ENCODE data around the gene NOL6.
"Not testable (repeated sequence)": the region's sequence is repeated elsewhere in the genome, so short reads cannot be mapped to it uniquely, and the experiment has no call there.

DNA sequence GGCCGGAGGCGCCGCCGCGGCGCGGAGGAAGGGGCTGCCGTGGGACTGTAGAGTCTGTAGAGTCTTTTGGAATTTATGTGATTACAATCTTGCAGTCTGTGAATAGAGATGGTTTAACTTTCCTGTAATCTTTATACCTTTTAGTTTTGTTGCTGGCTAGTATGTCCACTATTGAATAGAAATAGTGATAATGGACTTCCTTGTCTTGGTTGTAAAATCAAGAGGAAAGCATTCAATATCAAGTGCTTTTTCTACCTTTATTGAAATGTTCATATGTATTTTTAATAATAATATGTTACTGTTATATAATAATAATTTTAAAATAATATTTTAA is 37.4 kb upstream of the NOL6 start:
- TF ChIP-seq EZH2 (IDR thresholded peaks at IDR 0.05; ENCODE audit: borderline replicate concordance, insufficient read depth, low read length, poor library complexity, severe bottlenecking); POLR2AphosphoS5 (IDR thresholded peaks at IDR 0.05); SMC3 (conservative IDR thresholded peaks at IDR 0.05; ENCODE audit: poor library complexity); RAD21 (conservative IDR thresholded peaks at IDR 0.05); MXI1 (conservative IDR thresholded peaks at IDR 0.05; ENCODE audit: poor library complexity, severe bottlenecking); EP300 (conservative IDR thresholded peaks at IDR 0.05; ENCODE audit: poor library complexity, severe bottlenecking); TAF1 (IDR thresholded peaks at IDR 0.05; ENCODE audit: low read depth): not testable (repeated sequence)
- TF ChIP-seq, protein P1, sequence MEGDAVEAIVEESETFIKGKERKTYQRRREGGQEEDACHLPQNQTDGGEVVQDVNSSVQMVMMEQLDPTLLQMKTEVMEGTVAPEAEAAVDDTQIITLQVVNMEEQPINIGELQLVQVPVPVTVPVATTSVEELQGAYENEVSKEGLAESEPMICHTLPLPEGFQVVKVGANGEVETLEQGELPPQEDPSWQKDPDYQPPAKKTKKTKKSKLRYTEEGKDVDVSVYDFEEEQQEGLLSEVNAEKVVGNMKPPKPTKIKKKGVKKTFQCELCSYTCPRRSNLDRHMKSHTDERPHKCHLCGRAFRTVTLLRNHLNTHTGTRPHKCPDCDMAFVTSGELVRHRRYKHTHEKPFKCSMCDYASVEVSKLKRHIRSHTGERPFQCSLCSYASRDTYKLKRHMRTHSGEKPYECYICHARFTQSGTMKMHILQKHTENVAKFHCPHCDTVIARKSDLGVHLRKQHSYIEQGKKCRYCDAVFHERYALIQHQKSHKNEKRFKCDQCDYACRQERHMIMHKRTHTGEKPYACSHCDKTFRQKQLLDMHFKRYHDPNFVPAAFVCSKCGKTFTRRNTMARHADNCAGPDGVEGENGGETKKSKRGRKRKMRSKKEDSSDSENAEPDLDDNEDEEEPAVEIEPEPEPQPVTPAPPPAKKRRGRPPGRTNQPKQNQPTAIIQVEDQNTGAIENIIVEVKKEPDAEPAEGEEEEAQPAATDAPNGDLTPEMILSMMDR (IDR thresholded peaks at IDR 0.05; ENCODE audit: poor library complexity, severe bottlenecking) = not testable (repeated sequence)
- TF ChIP-seq, protein P2, sequence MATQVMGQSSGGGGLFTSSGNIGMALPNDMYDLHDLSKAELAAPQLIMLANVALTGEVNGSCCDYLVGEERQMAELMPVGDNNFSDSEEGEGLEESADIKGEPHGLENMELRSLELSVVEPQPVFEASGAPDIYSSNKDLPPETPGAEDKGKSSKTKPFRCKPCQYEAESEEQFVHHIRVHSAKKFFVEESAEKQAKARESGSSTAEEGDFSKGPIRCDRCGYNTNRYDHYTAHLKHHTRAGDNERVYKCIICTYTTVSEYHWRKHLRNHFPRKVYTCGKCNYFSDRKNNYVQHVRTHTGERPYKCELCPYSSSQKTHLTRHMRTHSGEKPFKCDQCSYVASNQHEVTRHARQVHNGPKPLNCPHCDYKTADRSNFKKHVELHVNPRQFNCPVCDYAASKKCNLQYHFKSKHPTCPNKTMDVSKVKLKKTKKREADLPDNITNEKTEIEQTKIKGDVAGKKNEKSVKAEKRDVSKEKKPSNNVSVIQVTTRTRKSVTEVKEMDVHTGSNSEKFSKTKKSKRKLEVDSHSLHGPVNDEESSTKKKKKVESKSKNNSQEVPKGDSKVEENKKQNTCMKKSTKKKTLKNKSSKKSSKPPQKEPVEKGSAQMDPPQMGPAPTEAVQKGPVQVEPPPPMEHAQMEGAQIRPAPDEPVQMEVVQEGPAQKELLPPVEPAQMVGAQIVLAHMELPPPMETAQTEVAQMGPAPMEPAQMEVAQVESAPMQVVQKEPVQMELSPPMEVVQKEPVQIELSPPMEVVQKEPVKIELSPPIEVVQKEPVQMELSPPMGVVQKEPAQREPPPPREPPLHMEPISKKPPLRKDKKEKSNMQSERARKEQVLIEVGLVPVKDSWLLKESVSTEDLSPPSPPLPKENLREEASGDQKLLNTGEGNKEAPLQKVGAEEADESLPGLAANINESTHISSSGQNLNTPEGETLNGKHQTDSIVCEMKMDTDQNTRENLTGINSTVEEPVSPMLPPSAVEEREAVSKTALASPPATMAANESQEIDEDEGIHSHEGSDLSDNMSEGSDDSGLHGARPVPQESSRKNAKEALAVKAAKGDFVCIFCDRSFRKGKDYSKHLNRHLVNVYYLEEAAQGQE (IDR thresholded peaks at IDR 0.05; ENCODE audit: borderline replicate concordance) = not testable (repeated sequence)
